Esophagus muscularis mucosa (tissue), 4 donors: Measurements from ENCODE around the gene SPECC1. TPM values are rescaled to one million over a fixed set of nuclear protein-coding genes. Genes with fewer than 3 reads are reported as not detected.

Experiments
- DNase-seq: peaks from one replicate; pipeline ENCODE4 v3.0.0-alpha.2; 2017; ENCODE audit errors: extremely low spot score
- H3K27ac ChIP-seq, 4 donors: fragments of 200-600 bp; sonication (generic); replicated peaks in 1 of 4; 1 replicate in 3 of 4; 2 replicates in 1 of 4; pipeline ENCODE4 v1.5.1; 2016 to 2019; ENCODE audit warnings: mild to moderate bottlenecking in 1 of 4
- H3K27me3 ChIP-seq, 4 donors: fragments of 200-600 bp; sonication (generic); one replicate each; pipeline versions ENCODE4 v1.5.1 to v1.6.0; 2016 to 2019
- H3K36me3 ChIP-seq, 4 donors: fragments of 200-600 bp; sonication (generic); one replicate each; pipeline ENCODE4 v1.5.1; 2016 to 2019
- H3K4me1 ChIP-seq, 4 donors: fragments of 200-600 bp; sonication (generic); one replicate each; pipeline ENCODE4 v1.5.1; 2016 to 2019
- H3K4me3 ChIP-seq, 4 donors: fragments of 200-600 bp; sonication (generic); 1 replicate in 2 of 4; 2 replicates in 2 of 4; pipeline ENCODE4 v1.5.1; 2016 to 2019; ENCODE audit warnings: mild to moderate bottlenecking in 4 of 4, moderate library complexity in 1 of 4
- H3K9me3 ChIP-seq, 4 donors: fragments of 200-600 bp; sonication (generic); 1 replicate in 3 of 4; 2 replicates in 1 of 4; pipeline ENCODE4 v1.5.1; 2016 to 2019
- CTCF ChIP-seq, 3 experiments: fragments of 200-600 bp in 2 of 3; fragments of 450-650 bp in 1 of 3; sonication (generic) in 2 of 3; IDR thresholded peaks; one replicate each; pipeline ENCODE4 v1.5.1; 2017 to 2019; ENCODE audit warnings: antibody characterized with exemption in 3 of 3, mild to moderate bottlenecking in 2 of 3, moderate library complexity in 1 of 3
- EP300 ChIP-seq: sonication (generic); formaldehyde crosslinking; IDR thresholded peaks from one replicate; pipeline ENCODE4 v1.6.1; 2017; ENCODE audit warnings: antibody characterized with exemption
- POLR2A ChIP-seq: fragments of 450-650 bp; IDR thresholded peaks from one replicate; pipeline ENCODE4 v1.6.1; 2017; ENCODE audit warnings: antibody characterized with exemption, moderate library complexity, mild to moderate bottlenecking, low read depth
- POLR2AphosphoS5 ChIP-seq, 2 donors: sonication (generic); formaldehyde crosslinking; IDR thresholded peaks; one replicate each; pipeline ENCODE4 v1.6.1; 2017; ENCODE audit warnings: antibody characterized with exemption in 2 of 2
- WGBS: methylation state at CpG from one replicate; pipeline ENCODE4 v1.1.5; 2018; 5-methylcytosine and 5-hydroxymethylcytosine counted together
- intact Hi-C: fragments of 100-400 bp; cut with DNase I; formaldehyde crosslinking; loops from one replicate; pipeline ENCODE4 v1.15.1; 2023
- total RNA-seq, 4 donors: library from RNA; depleted of rRNA; stranded (reverse); fragments of >200 nt; gene quantifications; one replicate each; pipeline versions ENCODE4 v1.1.0 to v1.2.1, GENCODE V29; 2016

SPECC1 gene
- total RNA-seq, 4 donors from 2014 or later = 16.7 to 28.8 (median 24.7) TPM

DNA sequence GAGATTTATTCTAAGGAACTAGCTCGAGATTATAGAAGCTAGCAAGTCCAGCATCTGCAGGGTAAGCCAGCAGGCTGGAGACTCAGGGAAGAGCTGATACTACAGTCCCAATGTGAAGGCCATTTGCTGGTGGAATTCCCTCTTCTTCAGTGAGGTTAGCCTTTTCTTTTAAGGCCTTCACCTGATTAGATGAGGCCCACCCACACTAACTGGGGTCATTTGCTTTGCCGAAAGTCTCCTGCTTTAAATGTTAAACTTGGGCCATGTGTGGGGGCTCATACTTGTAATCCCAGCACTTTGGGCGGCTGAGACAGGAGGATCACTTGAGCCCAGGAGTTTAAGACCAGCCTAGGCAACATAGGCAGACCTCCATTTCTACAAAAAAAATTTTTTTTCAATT lies 289.9 kb downstream of the SPECC1 start:
- Histone ChIP-seq H3K4me1 (no peaks in the 10 kb centered on the region), H3K27ac (no peak overlapping the region), H3K4me3 (no peak overlapping the region), H3K9me3 (no peaks in the 10 kb centered on the region), H3K27me3 (no peaks in the 10 kb centered on the region), H3K36me3 (peaks cover 0 to 9% (median 0%) of the 10 kb centered on the region in 4 donors)
- no peak for TF ChIP-seq CTCF (IDR thresholded peaks at IDR 0.05)
- TF ChIP-seq POLR2A = no peak
- TF ChIP-seq POLR2AphosphoS5 (IDR thresholded peaks at IDR 0.05) = no peak
- no peak for TF ChIP-seq EP300
- WGBS = 98% methylated on average over 3 of the region's 3 CpGs
- DNase-seq = no peak
- intact Hi-C loops = no loop called here

GRCh38 chr17:20300436-20300934 lies 291.3 kb downstream of the SPECC1 start:
- H3K27ac ChIP-seq = peak overlapping the region in 1 of 4 donors; percentile 45
- peaks cover 0 to 9% (median 0%) of the 10 kb centered on the region in 4 donors for H3K36me3 ChIP-seq
- no peak overlapping the region for H3K4me3 ChIP-seq
- H3K9me3 ChIP-seq = peaks cover 0 to under 1% (median 0%) of the 10 kb centered on the region in 4 donors
- TF ChIP-seq POLR2A (no peak), EP300 (no peak), CTCF (IDR thresholded peaks at IDR 0.05) (no peak), POLR2AphosphoS5 (IDR thresholded peaks at IDR 0.05) (no peak)
- WGBS = 81% methylated on average over 2 of the region's 9 CpGs
- DNase-seq = no peak
- intact Hi-C loops = no loop called here
- no peaks in the 10 kb centered on the region for H3K4me1 ChIP-seq
- no peaks in the 10 kb centered on the region for H3K27me3 ChIP-seq

DNA sequence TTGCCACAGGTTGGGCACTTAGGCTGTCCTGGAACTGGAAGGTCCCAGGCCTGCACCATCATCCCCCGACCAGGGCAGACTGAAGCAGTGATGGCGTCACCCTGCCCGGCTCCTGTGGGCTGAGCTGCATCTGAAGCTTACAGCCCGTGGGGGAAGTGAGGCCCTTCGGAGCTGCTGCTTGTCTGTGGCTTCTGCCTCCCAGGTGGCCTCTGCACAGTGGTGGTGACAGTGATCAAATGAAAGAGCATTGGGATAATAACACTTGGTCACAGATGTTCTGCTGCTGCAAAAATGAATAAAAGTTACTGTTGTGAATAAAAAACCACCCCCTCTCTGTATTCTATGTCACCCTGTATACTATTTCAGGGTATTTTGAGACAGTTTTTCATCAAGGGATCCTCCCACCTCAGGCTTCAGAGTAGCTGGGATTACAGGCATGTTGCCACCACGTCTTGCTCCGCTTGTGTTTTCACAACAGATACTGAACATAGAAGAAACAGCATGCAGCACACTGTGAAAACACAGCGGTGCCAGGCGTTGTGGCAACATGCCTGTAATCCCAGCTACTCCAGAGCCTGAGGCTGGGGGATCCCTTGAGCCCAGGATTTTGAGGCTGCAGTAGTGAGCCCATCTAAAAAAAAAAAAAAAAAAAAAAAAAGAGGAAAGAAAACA lies 293.2 kb downstream of the SPECC1 start:
- Histone ChIP-seq H3K4me3 (no peak overlapping the region), H3K27me3 (no peaks in the 10 kb centered on the region), H3K27ac (no peak overlapping the region), H3K9me3 (peaks cover 0 to 16% (median 14%) of the 10 kb centered on the region in 4 donors), H3K36me3 (peaks cover 0 to 13% (median 6%) of the 10 kb centered on the region in 4 donors), H3K4me1 (no peaks in the 10 kb centered on the region)
- intact Hi-C loops = no loop called here
- TF ChIP-seq EP300 (no peak), POLR2A (no peak), CTCF (IDR thresholded peaks at IDR 0.05) (no peak), POLR2AphosphoS5 (IDR thresholded peaks at IDR 0.05) (no peak)
- 91% methylated on average over 9 of the region's 9 CpGs for WGBS
- no peak for DNase-seq

- no peak for TF ChIP-seq EP300
- no peak for TF ChIP-seq POLR2A
- no peak for TF ChIP-seq POLR2AphosphoS5 (IDR thresholded peaks at IDR 0.05)
- TF ChIP-seq CTCF (IDR thresholded peaks at IDR 0.05) = no peak
- H3K4me3 ChIP-seq = no peak overlapping the region
- intact Hi-C loops = no loop called here
- H3K9me3 ChIP-seq = peaks cover 0 to 23% (median 17%) of the 10 kb centered on the region in 4 donors
- H3K27me3 ChIP-seq = no peaks in the 10 kb centered on the region
- 97% methylated on average over 5 of the region's 5 CpGs for WGBS
- no peaks in the 10 kb centered on the region for H3K4me1 ChIP-seq
- peak; percentile 21 for DNase-seq
- no peak overlapping the region for H3K27ac ChIP-seq
- H3K36me3 ChIP-seq = peaks cover 0 to 11% (median 8%) of the 10 kb centered on the region in 4 donors
These were observed 295.8 kb downstream of the SPECC1 start for GRCh38 chr17:20304961-20305360.
